ENCODE data around the gene CDK11B. TPM values are rescaled to one million over a fixed set of nuclear protein-coding genes. Genes with fewer than 3 reads are reported as not detected.

The CDK11B gene
- total RNA-seq, 1 experiment from 2014 or later = 9.6 TPM

- DNase-seq (ENCODE audit: low spot score) = no peak
Observed at GRCh38 chr1:1627829-1628753, 30.7 kb downstream of the CDK11B start.

GRCh38 chr1:1627261-1627828 lies 31.5 kb downstream of the CDK11B start:
- DNase-seq (ENCODE audit: low spot score) = no peak

GRCh38 chr1:1626207-1627141 lies 32.3 kb downstream of the CDK11B start:
- no peak for DNase-seq (ENCODE audit: low spot score)

- no peak for DNase-seq (ENCODE audit: low spot score)
Observed at GRCh38 chr1:1625824-1626206, 33.0 kb downstream of the CDK11B start.

GRCh38 chr1:1625404-1625775 lies 33.4 kb downstream of the CDK11B start:
- no peak for DNase-seq (ENCODE audit: low spot score)

- no peak for DNase-seq (ENCODE audit: low spot score)
Observed at GRCh38 chr1:1624443-1625403, 34.1 kb downstream of the CDK11B start.

GRCh38 chr1:1623631-1624442 lies 35.0 kb downstream of the CDK11B start:
- no peak for DNase-seq (ENCODE audit: low spot score)

- no peak for DNase-seq (ENCODE audit: low spot score)
Observed at GRCh38 chr1:1623181-1623630, 35.6 kb downstream of the CDK11B start.

GRCh38 chr1:1622788-1623094 lies 36.1 kb downstream of the CDK11B start:
- no peak for DNase-seq (ENCODE audit: low spot score)

- no peak for DNase-seq (ENCODE audit: low spot score)
Observed at GRCh38 chr1:1622010-1622787, 36.6 kb downstream of the CDK11B start.

- no peak for DNase-seq (ENCODE audit: low spot score)
Observed at GRCh38 chr1:1621173-1622009, 37.4 kb downstream of the CDK11B start.

- no peak for DNase-seq (ENCODE audit: low spot score)
Observed at GRCh38 chr1:1620433-1621139, 38.2 kb downstream of the CDK11B start.

GRCh38 chr1:1619917-1620361 lies 38.9 kb downstream of the CDK11B start:
- DNase-seq (ENCODE audit: low spot score) = no peak

GRCh38 chr1:1618396-1619068 lies 40.3 kb downstream of the CDK11B start:
- DNase-seq (ENCODE audit: low spot score) = no peak

- no peak for DNase-seq (ENCODE audit: low spot score)
Observed at GRCh38 chr1:1617925-1618324, 40.9 kb downstream of the CDK11B start.

- DNase-seq (ENCODE audit: low spot score) = no peak
Observed at GRCh38 chr1:1617516-1617915, 41.3 kb downstream of the CDK11B start.

GRCh38 chr1:1616838-1617237 lies 42.0 kb downstream of the CDK11B start:
- DNase-seq (ENCODE audit: low spot score) = no peak
